Endothelial cell of umbilical vein (primary cell): Measurements from ENCODE around the gene LYRM7. TPM values are rescaled to one million over a fixed set of nuclear protein-coding genes. Genes with fewer than 3 reads are reported as not detected.

Source experiments
- BruUV-seq: library from RNA; stranded (reverse); fragments of 400-500 nt; replicated peaks from 2 replicates; lab custom pipeline; 2021; lab: Mats Ljungman, UMichigan
- CTCF ChIA-PET: fragments of 300-600, 350-600 bp; sonication (Branson Sonifier 250); formaldehyde crosslinking; loops from one replicate; lab custom pipeline; 2021; ENCODE audit warnings: antibody characterized with exemption, inconsistent platforms; lab: Charles Lee
- POLR2A ChIA-PET: fragments of 300-600, 350-600 bp; sonication (Branson Sonifier 250); formaldehyde crosslinking; loops from one replicate; lab custom pipeline; 2021; ENCODE audit warnings: antibody characterized with exemption, inconsistent platforms; lab: Charles Lee
- DNase-seq: peaks from one replicate; pipeline ENCODE4 v3.0.0-alpha.2; 2011; ENCODE audit warnings: low read depth, low spot score
- FAIRE-seq: peaks from 2 replicates; lab custom pipeline; 2011; peaks lifted over from hg19 to GRCh38; lab: Jason Lieb, UNC
- H2AFZ ChIP-seq: 2 replicates; pipeline ENCODE4 v1.6.0; 2012; ENCODE audit warnings: low read depth, low read length, control low read depth, inconsistent platforms
- H3K27ac ChIP-seq: 2 replicates; pipeline ENCODE4 v1.5.1; 2011; ENCODE audit warnings: low read depth, mild to moderate bottlenecking, control low read depth, low read length, moderate library complexity; ENCODE audit not compliant: insufficient read depth
- H3K27me3 ChIP-seq, 2 experiments: 2 replicates each; pipeline versions ENCODE4 v1.6.0 to v1.6.1; 2011; ENCODE audit warnings: low read length in 2 of 2, mixed read lengths in 1 of 2; ENCODE audit not compliant: control insufficient read depth in 2 of 2, insufficient read depth in 2 of 2
- H3K36me3 ChIP-seq, 2 experiments: 2 replicates in 1 of 2; 3 replicates in 1 of 2; pipeline ENCODE4 v1.5.1; 2011; ENCODE audit warnings: low read length in 2 of 2, mild to moderate bottlenecking in 1 of 2, moderate library complexity in 1 of 2; ENCODE audit not compliant: control insufficient read depth in 2 of 2, insufficient read depth in 2 of 2; ENCODE audit errors: extremely low read depth in 1 of 2
- H3K4me1 ChIP-seq: 3 replicates; pipeline ENCODE4 v1.5.1; 2011; ENCODE audit warnings: mild to moderate bottlenecking, low read length; ENCODE audit not compliant: control insufficient read depth, insufficient read depth; ENCODE audit errors: extremely low read depth
- H3K4me2 ChIP-seq: 2 replicates; pipeline ENCODE4 v1.6.1; 2011; ENCODE audit warnings: low read length, control low read depth, mixed read lengths; ENCODE audit not compliant: insufficient read depth
- H3K4me3 ChIP-seq, 3 experiments: fragments of 200-600 bp in 1 of 3; sonication (generic), shearing (Covaris generic) in 1 of 3; replicated peaks in 1 of 3; 2 replicates each; pipeline ENCODE4 v1.5.1; 2011 to 2016; ENCODE audit warnings: control low read depth in 3 of 3, low read length in 3 of 3, mild to moderate bottlenecking in 2 of 3, inconsistent platforms in 1 of 3, low read depth in 1 of 3, moderate library complexity in 1 of 3; ENCODE audit not compliant: insufficient read depth in 1 of 3
- H3K79me2 ChIP-seq: 2 replicates; pipeline ENCODE4 v1.6.0; 2012; ENCODE audit warnings: low read length, inconsistent platforms; ENCODE audit not compliant: control insufficient read depth, insufficient read depth
- H3K9ac ChIP-seq: replicated peaks from 2 replicates; pipeline ENCODE3; 2011; ENCODE audit warnings: low read length, control low read depth; ENCODE audit not compliant: insufficient read depth; ENCODE audit errors: extremely low read depth
- H3K9me1 ChIP-seq: replicated peaks from 3 replicates; pipeline ENCODE4 v1.6.0; 2011; ENCODE audit warnings: mild to moderate bottlenecking, low read length; ENCODE audit not compliant: control insufficient read depth, insufficient read depth; ENCODE audit errors: extremely low read depth
- H3K9me3 ChIP-seq: replicated peaks from 2 replicates; pipeline ENCODE4 v1.5.1; 2012; ENCODE audit warnings: low read length, inconsistent platforms; ENCODE audit not compliant: control insufficient read depth, insufficient read depth
- H4K20me1 ChIP-seq: replicated peaks from 2 replicates; pipeline ENCODE3; 2011; ENCODE audit warnings: mild to moderate bottlenecking, low read length; ENCODE audit not compliant: control insufficient read depth, insufficient read depth; ENCODE audit errors: extremely low read depth
- EZH2 ChIP-seq: IDR thresholded peaks from 2 replicates; pipeline ENCODE4 v1.6.1; 2012; ENCODE audit warnings: borderline replicate concordance, low read depth, mild to moderate bottlenecking, moderate library complexity, low read length, inconsistent platforms; ENCODE audit not compliant: severe bottlenecking
- FOS ChIP-seq: IDR thresholded peaks from 2 replicates; pipeline ENCODE4 v1.6.1; 2011; ENCODE audit warnings: mild to moderate bottlenecking, low read length, moderate library complexity, borderline replicate concordance; ENCODE audit not compliant: insufficient read depth
- GATA2 ChIP-seq: IDR thresholded peaks from 2 replicates; pipeline ENCODE4 v1.7.0; 2011; ENCODE audit warnings: low read depth, mild to moderate bottlenecking, moderate library complexity, mixed read lengths, low read length; ENCODE audit not compliant: insufficient read length, insufficient read depth
- JUN ChIP-seq: IDR thresholded peaks from 2 replicates; pipeline ENCODE4 v1.6.1; 2011; ENCODE audit warnings: borderline replicate concordance, low read depth; ENCODE audit not compliant: insufficient read length, insufficient read depth
- MYC ChIP-seq: IDR thresholded peaks from one replicate; pipeline ENCODE4 v1.6.1; 2011; ENCODE audit warnings: mild to moderate bottlenecking, low read depth, low read length
- POLR2A ChIP-seq: IDR thresholded peaks from 2 replicates; pipeline ENCODE4 v1.6.1; 2012; ENCODE audit warnings: low read depth, mild to moderate bottlenecking, control low read depth, low read length
- POLR2AphosphoS5 ChIP-seq: IDR thresholded peaks from 2 replicates; pipeline ENCODE4 v1.6.1; 2012; ENCODE audit warnings: low read depth, mild to moderate bottlenecking, control low read depth, low read length, moderate library complexity; ENCODE audit not compliant: insufficient read depth
- dilution Hi-C: fragments of 300-500 bp; cut with MboI; formaldehyde crosslinking; loops from one replicate; pipeline ENCODE4 v1.15.0; 2019; ENCODE audit warnings: low sequenced_read_pairs; ENCODE audit not compliant: extremely low pct_ligation_motif_present
- intact Hi-C: fragments of 100-400 bp; cut with micrococcal nuclease; formaldehyde crosslinking; loops from one replicate; pipeline ENCODE4 v1.10.0; 2022
- polyA plus RNA-seq, 4 experiments: library from polyadenylated mRNA; depleted of rRNA in 3 of 4; stranded (reverse) in 3 of 4; unstranded in 1 of 4; fragments of >200 nt; gene quantifications; 2 replicates each; pipeline versions ENCODE4 v1.2.1 to v1.2.3, GENCODE V29; 2011 to 2012; ENCODE audit warnings: missing spikeins in 1 of 4
- total RNA-seq: library from RNA; stranded (reverse); gene quantifications from 2 replicates; pipeline ENCODE4 v1.2.3, GENCODE V29; 2021
- TF ChIP-seq, protein P1 (sequence below), 2 donors: IDR thresholded peaks; 1 replicate in 1 of 2; 2 replicates in 1 of 2; pipeline ENCODE4 v1.5.1; 2011; ENCODE audit warnings: low read length in 2 of 2, mild to moderate bottlenecking in 2 of 2, moderate library complexity in 2 of 2, control low read depth in 1 of 2, inconsistent platforms in 1 of 2, low read depth in 1 of 2; ENCODE audit not compliant: insufficient read depth in 1 of 2; ENCODE audit errors: extremely low read depth in 1 of 2
- TF ChIP-seq, protein P2 (sequence below): IDR thresholded peaks from 2 replicates; pipeline ENCODE4 v1.6.1; 2011; ENCODE audit not compliant: insufficient read depth, insufficient read length

Gene LYRM7
- total and polyA plus RNA-seq, 2 donors (not counting 3 experiments of a cell fraction or from before 2014, with no cell fraction given), result 0.88 to 7.5 TPM

DNA sequence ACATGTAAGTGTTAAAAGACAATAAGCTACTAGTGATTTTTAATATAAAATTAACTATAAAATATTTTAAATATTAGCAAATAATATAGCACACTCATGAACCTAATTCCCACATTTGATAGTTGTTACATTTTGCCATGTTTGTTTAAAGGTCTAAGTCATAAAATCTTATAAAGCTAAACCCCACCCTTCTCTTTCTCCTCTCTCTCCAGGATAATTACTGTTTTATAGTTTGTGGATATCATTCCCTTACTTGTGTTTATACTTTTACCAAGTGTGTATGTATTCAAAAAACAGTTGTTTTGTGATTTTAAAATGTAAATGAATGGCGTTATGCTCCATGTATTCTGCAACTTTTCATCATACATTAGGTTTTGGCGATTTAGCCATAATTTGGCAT, 34.2 kb downstream of the LYRM7 start:
- Histone ChIP-seq H2AFZ (no peak overlapping the region), H3K27me3 (no peaks in the 10 kb centered on the region), H3K9ac (no peak overlapping the region), H3K27ac (no peak overlapping the region), H3K4me1 (no peaks in the 10 kb centered on the region), H3K9me1 (peaks cover 2% of the 10 kb centered on the region), H3K9me3 (no peaks in the 10 kb centered on the region), H4K20me1 (no peaks in the 10 kb centered on the region), H3K36me3 (no peaks in the 10 kb centered on the region), H3K4me2 (no peak overlapping the region), H3K79me2 (no peaks in the 10 kb centered on the region), H3K4me3 (no peak overlapping the region)
- no peak for TF ChIP-seq POLR2AphosphoS5
- no peak for TF ChIP-seq JUN
- no peak for TF ChIP-seq POLR2A
- TF ChIP-seq FOS, result no peak
- TF ChIP-seq, protein P1, sequence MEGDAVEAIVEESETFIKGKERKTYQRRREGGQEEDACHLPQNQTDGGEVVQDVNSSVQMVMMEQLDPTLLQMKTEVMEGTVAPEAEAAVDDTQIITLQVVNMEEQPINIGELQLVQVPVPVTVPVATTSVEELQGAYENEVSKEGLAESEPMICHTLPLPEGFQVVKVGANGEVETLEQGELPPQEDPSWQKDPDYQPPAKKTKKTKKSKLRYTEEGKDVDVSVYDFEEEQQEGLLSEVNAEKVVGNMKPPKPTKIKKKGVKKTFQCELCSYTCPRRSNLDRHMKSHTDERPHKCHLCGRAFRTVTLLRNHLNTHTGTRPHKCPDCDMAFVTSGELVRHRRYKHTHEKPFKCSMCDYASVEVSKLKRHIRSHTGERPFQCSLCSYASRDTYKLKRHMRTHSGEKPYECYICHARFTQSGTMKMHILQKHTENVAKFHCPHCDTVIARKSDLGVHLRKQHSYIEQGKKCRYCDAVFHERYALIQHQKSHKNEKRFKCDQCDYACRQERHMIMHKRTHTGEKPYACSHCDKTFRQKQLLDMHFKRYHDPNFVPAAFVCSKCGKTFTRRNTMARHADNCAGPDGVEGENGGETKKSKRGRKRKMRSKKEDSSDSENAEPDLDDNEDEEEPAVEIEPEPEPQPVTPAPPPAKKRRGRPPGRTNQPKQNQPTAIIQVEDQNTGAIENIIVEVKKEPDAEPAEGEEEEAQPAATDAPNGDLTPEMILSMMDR (IDR thresholded peaks at IDR 0.05; ENCODE audit: extremely low read depth in 1 of 2, insufficient read depth in 1 of 2, low read depth in 1 of 2, low read length in 2 of 2), result no peak
- TF ChIP-seq GATA2, result no peak
- no peak for TF ChIP-seq EZH2
- no peak for TF ChIP-seq MYC
- TF ChIP-seq, protein P2, sequence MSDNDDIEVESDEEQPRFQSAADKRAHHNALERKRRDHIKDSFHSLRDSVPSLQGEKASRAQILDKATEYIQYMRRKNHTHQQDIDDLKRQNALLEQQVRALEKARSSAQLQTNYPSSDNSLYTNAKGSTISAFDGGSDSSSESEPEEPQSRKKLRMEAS, result no peak
- POLR2A ChIA-PET, result no interaction called here
- DNase-seq (no peak), FAIRE-seq (no peak)
- CTCF ChIA-PET, result interaction anchor here (0.9 kb wide), 1 partner anchor 177 kb away, joined by 3 read pairs; no protein-coding TSS in a partner anchor
- BruUV-seq, result no TSS peak
- intact Hi-C loops (no loop called here), dilution Hi-C loops (no loop called here)
